GM04503 (cell line): ENCODE data around the gene IBSP.

Experiments used
- DNase-seq: peaks from one replicate; pipeline ENCODE4 v3.0.0-alpha.2; 2012; ENCODE audit warnings: low read depth

IBSP gene

GRCh38 chr4:87838205-87838604 lies 38.9 kb downstream of the IBSP start:
- DNase-seq, result no peak

GRCh38 chr4:87838890-87839591 lies 39.7 kb downstream of the IBSP start:
- DNase-seq, result no peak

GRCh38 chr4:87839592-87839946 lies 40.2 kb downstream of the IBSP start:
- no peak for DNase-seq

- no peak for DNase-seq
Observed at GRCh38 chr4:87840149-87840548, 40.8 kb downstream of the IBSP start.

- DNase-seq, result peak; percentile 23
Observed at GRCh38 chr4:87843936-87844335, 44.6 kb downstream of the IBSP start.

GRCh38 chr4:87844452-87844851 lies 45.1 kb downstream of the IBSP start:
- DNase-seq, result no peak

- DNase-seq, result no peak
Observed at GRCh38 chr4:87846226-87846625, 46.9 kb downstream of the IBSP start.

GRCh38 chr4:87848622-87849351 lies 49.4 kb downstream of the IBSP start:
- DNase-seq, result no peak

GRCh38 chr4:87849612-87850011 lies 50.3 kb downstream of the IBSP start:
- DNase-seq, result no peak

- no peak for DNase-seq
Observed at GRCh38 chr4:87851332-87851731, 52.0 kb downstream of the IBSP start.

GRCh38 chr4:87851953-87852352 lies 52.6 kb downstream of the IBSP start:
- DNase-seq, result no peak

- no peak for DNase-seq
Observed at GRCh38 chr4:87853108-87853507, 53.8 kb downstream of the IBSP start.

GRCh38 chr4:87853891-87854290 lies 54.5 kb downstream of the IBSP start:
- DNase-seq, result no peak

GRCh38 chr4:87855559-87855958 lies 56.2 kb downstream of the IBSP start:
- DNase-seq, result no peak

GRCh38 chr4:87856816-87857215 lies 57.5 kb downstream of the IBSP start:
- DNase-seq, result no peak

GRCh38 chr4:87857789-87858188 lies 58.4 kb downstream of the IBSP start:
- no peak for DNase-seq
